HepG2 (cell line): Measurements from ENCODE around the gene GABARAPL2. TPM values are rescaled to one million over a fixed set of nuclear protein-coding genes. Genes with fewer than 3 reads are reported as not detected.
A peak's percentile ranks its signal among the peaks of the same experiment; 100 is the strongest.

Source experiments
- KDM2A ChIP-seq: sonication (generic); formaldehyde crosslinking; IDR thresholded peaks from 2 replicates; pipeline ENCODE4 v1.4.0; 2020; ENCODE audit warnings: low read depth, missing genetic modification reagents, borderline replicate concordance
- KDM3A ChIP-seq: IDR thresholded peaks from 2 replicates; pipeline ENCODE4 v1.6.1; 2018; ENCODE audit warnings: low read depth, missing compliant biosample characterization
- KLF15 ChIP-seq: sonication (generic); formaldehyde crosslinking; IDR thresholded peaks from 2 replicates; pipeline ENCODE4 v1.8.1; 2023; ENCODE audit warnings: borderline replicate concordance, mild to moderate bottlenecking, inconsistent platforms, missing genetic modification reagents, mixed read lengths
- MEIS2 ChIP-seq: sonication (generic); formaldehyde crosslinking; IDR thresholded peaks from 2 replicates; pipeline ENCODE4 v1.9.0; 2021; ENCODE audit warnings: mild to moderate bottlenecking, missing genetic modification reagents
- NFYB ChIP-seq: sonication (generic); formaldehyde crosslinking; IDR thresholded peaks from 2 replicates; pipeline ENCODE4 v1.4.0; 2020; ENCODE audit warnings: missing genetic modification reagents
- NKX3-1 ChIP-seq: sonication (generic); formaldehyde crosslinking; IDR thresholded peaks from 2 replicates; pipeline ENCODE4 v1.5.0; 2020; ENCODE audit warnings: missing genetic modification reagents
- PTBP1 ChIP-seq: fragments of 200-400 bp; formaldehyde crosslinking; IDR thresholded peaks from 2 replicates; pipeline ENCODE4 v1.6.1; 2018; ENCODE audit warnings: low read length, low read depth; ENCODE audit not compliant: poor library complexity, severe bottlenecking
- SP140L ChIP-seq: sonication (generic); formaldehyde crosslinking; IDR thresholded peaks from 2 replicates; pipeline ENCODE4 v1.4.0; 2020; ENCODE audit warnings: missing genetic modification reagents, borderline replicate concordance
- ZBTB20 ChIP-seq: sonication (generic); formaldehyde crosslinking; IDR thresholded peaks from 2 replicates; pipeline ENCODE4 v1.8.1; 2023; ENCODE audit warnings: missing genetic modification reagents, low read depth, mild to moderate bottlenecking, borderline replicate concordance
- ZBTB38 ChIP-seq: sonication (generic); formaldehyde crosslinking; IDR thresholded peaks from 2 replicates; pipeline ENCODE4 v1.5.1; 2020; ENCODE audit warnings: mild to moderate bottlenecking, missing genetic modification reagents
- ZNF317 ChIP-seq: sonication (generic); formaldehyde crosslinking; IDR thresholded peaks from 2 replicates; pipeline ENCODE4 v1.5.0; 2020; ENCODE audit warnings: mild to moderate bottlenecking, missing genetic modification reagents
- ZNF446 ChIP-seq: sonication (generic); formaldehyde crosslinking; IDR thresholded peaks from 2 replicates; pipeline ENCODE4 v1.5.0; 2020; ENCODE audit warnings: mild to moderate bottlenecking, missing genetic modification reagents
- ZNF562 ChIP-seq: sonication (generic); formaldehyde crosslinking; IDR thresholded peaks from 2 replicates; pipeline ENCODE4 v1.8.0; 2022; ENCODE audit warnings: missing genetic modification reagents, borderline replicate concordance
- ZNF567 ChIP-seq: sonication (generic); formaldehyde crosslinking; IDR thresholded peaks from 2 replicates; pipeline ENCODE4 v1.8.1; 2023; ENCODE audit warnings: mild to moderate bottlenecking, missing genetic modification reagents, borderline replicate concordance
- ZNF713 ChIP-seq: sonication (generic); formaldehyde crosslinking; IDR thresholded peaks from 2 replicates; pipeline ENCODE4 v1.4.0; 2020; ENCODE audit warnings: mild to moderate bottlenecking, missing genetic modification reagents
- ZNF749 ChIP-seq: sonication (generic); formaldehyde crosslinking; IDR thresholded peaks from 2 replicates; pipeline ENCODE4 v1.8.0; 2022; ENCODE audit warnings: mild to moderate bottlenecking, missing genetic modification reagents, moderate library complexity, borderline replicate concordance
- polyA plus RNA-seq, 8 experiments: library from polyadenylated mRNA; depleted of rRNA in 3 of 8; stranded (reverse) in 7 of 8; unstranded in 1 of 8; fragments of >200 nt; fragmentation: Illumina TruSeq in 4 of 8; extraction: Trizol in 4 of 8; gene quantifications; 2 replicates each; pipeline versions ENCODE4 v1.2.1 to v1.2.3, GENCODE V29; 2011 to 2016; ENCODE audit warnings: low read depth in 4 of 8, missing spikeins in 1 of 8, mixed read lengths in 1 of 8; ENCODE audit not compliant: insufficient read depth in 1 of 8
- total RNA-seq, 5 experiments: library from RNA; depleted of rRNA; stranded (reverse); fragments of >200 nt; fragmentation: Illumina TruSeq; extraction: Trizol; gene quantifications; 2 replicates each; pipeline ENCODE4 v1.2.3, GENCODE V29; 2016; ENCODE audit warnings: low read depth in 1 of 5
- TF ChIP-seq, protein P1 (sequence below): sonication (generic); formaldehyde crosslinking; IDR thresholded peaks from 2 replicates; pipeline ENCODE4 v1.4.0; 2020; ENCODE audit warnings: missing genetic modification reagents
- TF ChIP-seq, protein P2 (sequence below): sonication (generic); formaldehyde crosslinking; IDR thresholded peaks from 2 replicates; pipeline ENCODE4 v1.8.1; 2023; ENCODE audit warnings: mild to moderate bottlenecking, moderate library complexity, missing genetic modification reagents
- TF ChIP-seq, protein P3 (sequence below): sonication (generic); formaldehyde crosslinking; IDR thresholded peaks from 2 replicates; pipeline ENCODE4 v1.4.0; 2020; ENCODE audit warnings: missing genetic modification reagents, low read depth, mild to moderate bottlenecking, borderline replicate concordance
- TF ChIP-seq, protein P4 (sequence below): sonication (generic); formaldehyde crosslinking; IDR thresholded peaks from 2 replicates; pipeline ENCODE4 v1.4.0; 2020; ENCODE audit warnings: missing genetic modification reagents

GABARAPL2 gene
- total and polyA plus RNA-seq, 2 of the 13 experiments (the other 11 are each of a cell fraction or from before 2014, with no cell fraction given) = 76.4 to 83.0 TPM

DNA sequence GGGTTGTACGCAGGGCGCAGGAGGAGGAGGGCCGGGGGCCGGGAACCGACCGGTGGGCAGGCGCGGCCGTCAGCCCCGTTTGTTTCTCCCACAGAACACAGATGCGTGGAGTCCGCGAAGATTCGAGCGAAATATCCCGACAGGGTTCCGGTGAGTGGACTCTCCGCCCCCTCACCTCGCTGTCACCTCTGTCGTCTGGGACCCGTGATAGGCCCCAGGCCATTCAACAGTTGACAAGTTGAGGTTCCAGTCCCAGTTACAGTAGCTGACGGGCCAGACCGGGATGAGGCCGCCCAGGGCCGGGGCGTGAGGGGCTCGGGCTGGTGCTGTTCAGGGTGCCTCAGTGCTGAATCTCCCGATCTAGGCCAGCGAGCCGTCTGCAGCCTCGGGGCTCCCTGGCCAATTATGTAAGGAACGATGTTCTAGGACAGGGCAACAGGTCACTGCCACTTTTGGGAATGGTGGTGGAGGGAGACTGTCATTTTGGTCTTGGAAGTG is 628 bp downstream of the GABARAPL2 start (continued):
- TF ChIP-seq, protein P1, sequence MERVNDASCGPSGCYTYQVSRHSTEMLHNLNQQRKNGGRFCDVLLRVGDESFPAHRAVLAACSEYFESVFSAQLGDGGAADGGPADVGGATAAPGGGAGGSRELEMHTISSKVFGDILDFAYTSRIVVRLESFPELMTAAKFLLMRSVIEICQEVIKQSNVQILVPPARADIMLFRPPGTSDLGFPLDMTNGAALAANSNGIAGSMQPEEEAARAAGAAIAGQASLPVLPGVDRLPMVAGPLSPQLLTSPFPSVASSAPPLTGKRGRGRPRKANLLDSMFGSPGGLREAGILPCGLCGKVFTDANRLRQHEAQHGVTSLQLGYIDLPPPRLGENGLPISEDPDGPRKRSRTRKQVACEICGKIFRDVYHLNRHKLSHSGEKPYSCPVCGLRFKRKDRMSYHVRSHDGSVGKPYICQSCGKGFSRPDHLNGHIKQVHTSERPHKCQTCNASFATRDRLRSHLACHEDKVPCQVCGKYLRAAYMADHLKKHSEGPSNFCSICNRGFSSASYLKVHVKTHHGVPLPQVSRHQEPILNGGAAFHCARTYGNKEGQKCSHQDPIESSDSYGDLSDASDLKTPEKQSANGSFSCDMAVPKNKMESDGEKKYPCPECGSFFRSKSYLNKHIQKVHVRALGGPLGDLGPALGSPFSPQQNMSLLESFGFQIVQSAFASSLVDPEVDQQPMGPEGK = no peak
- TF ChIP-seq ZBTB38 (no peak; the same call in 1 of the 2 replicates), ZNF749 (0 out of 2 replicates have a peak, but pooled peaks have one; percentile 16), ZNF562 (no peak), KLF15 (no peak), KDM3A (no peak), ZNF713 (no peak), NFYB (no peak), ZNF567 (CRISPR knock-in tag) (0 out of 2 replicates have a peak, but pooled peaks have one; percentile 65), SP140L (CRISPR knock-in tag) (no peak), ZNF317 (CRISPR knock-in tag) (no peak), NKX3-1 (CRISPR knock-in tag) (no peak), ZBTB20 (CRISPR knock-in tag) (no peak), ZNF446 (no peak), MEIS2 (CRISPR knock-in tag) (no peak; the same call in 1 of the 2 replicates), KDM2A (peak; percentile 6; the same call in 1 of the 2 replicates), PTBP1 (peak; percentile 18)
- TF ChIP-seq, protein P2, sequence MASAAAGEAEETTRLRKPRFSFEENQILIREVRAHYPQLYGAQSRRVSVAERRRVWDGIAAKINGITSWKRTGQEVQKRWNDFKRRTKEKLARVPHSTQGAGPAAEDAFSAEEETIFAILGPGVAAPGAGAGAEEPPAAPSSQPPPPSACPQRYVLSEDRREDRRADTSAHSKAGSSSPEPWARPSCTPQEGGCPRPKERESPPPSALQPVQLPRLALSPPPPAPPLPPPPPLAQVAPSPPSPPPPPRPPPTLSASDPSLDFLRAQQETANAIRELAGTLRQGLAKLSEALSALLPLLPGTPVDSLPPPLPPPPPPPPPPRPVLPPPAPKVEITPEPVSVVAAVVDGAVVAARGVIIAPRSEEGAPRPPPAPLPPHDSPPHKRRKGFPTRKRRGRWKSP (CRISPR knock-in tag) = no peak
- TF ChIP-seq, protein P3, sequence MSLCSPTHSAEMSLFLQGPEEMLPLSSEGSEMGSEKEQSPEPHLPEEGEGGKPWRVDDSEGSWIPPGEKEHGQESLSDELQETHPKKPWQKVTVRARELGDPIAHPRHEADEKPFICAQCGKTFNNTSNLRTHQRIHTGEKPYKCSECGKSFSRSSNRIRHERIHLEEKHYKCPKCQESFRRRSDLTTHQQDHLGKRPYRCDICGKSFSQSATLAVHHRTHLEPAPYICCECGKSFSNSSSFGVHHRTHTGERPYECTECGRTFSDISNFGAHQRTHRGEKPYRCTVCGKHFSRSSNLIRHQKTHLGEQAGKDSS (CRISPR knock-in tag) = 0 out of 2 replicates have a peak, but pooled peaks have one; percentile 11
- TF ChIP-seq, protein P4, sequence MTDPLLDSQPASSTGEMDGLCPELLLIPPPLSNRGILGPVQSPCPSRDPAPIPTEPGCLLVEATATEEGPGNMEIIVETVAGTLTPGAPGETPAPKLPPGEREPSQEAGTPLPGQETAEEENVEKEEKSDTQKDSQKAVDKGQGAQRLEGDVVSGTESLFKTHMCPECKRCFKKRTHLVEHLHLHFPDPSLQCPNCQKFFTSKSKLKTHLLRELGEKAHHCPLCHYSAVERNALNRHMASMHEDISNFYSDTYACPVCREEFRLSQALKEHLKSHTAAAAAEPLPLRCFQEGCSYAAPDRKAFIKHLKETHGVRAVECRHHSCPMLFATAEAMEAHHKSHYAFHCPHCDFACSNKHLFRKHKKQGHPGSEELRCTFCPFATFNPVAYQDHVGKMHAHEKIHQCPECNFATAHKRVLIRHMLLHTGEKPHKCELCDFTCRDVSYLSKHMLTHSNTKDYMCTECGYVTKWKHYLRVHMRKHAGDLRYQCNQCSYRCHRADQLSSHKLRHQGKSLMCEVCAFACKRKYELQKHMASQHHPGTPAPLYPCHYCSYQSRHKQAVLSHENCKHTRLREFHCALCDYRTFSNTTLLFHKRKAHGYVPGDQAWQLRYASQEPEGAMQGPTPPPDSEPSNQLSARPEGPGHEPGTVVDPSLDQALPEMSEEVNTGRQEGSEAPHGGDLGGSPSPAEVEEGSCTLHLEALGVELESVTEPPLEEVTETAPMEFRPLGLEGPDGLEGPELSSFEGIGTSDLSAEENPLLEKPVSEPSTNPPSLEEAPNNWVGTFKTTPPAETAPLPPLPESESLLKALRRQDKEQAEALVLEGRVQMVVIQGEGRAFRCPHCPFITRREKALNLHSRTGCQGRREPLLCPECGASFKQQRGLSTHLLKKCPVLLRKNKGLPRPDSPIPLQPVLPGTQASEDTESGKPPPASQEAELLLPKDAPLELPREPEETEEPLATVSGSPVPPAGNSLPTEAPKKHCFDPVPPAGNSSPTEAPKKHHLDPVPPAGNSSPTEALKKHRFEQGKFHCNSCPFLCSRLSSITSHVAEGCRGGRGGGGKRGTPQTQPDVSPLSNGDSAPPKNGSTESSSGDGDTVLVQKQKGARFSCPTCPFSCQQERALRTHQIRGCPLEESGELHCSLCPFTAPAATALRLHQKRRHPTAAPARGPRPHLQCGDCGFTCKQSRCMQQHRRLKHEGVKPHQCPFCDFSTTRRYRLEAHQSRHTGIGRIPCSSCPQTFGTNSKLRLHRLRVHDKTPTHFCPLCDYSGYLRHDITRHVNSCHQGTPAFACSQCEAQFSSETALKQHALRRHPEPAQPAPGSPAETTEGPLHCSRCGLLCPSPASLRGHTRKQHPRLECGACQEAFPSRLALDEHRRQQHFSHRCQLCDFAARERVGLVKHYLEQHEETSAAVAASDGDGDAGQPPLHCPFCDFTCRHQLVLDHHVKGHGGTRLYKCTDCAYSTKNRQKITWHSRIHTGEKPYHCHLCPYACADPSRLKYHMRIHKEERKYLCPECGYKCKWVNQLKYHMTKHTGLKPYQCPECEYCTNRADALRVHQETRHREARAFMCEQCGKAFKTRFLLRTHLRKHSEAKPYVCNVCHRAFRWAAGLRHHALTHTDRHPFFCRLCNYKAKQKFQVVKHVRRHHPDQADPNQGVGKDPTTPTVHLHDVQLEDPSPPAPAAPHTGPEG (CRISPR knock-in tag) = no peak
